PC-9 (cell line): ENCODE measurements around the gene VOPP1. TPM values are rescaled to one million over a fixed set of nuclear protein-coding genes. Genes with fewer than 3 reads are reported as not detected.

Experiments
- BruUV-seq: library from RNA; stranded (reverse); fragments of 400-500 nt; replicated peaks from 2 replicates; lab custom pipeline; 2021; lab: Mats Ljungman, UMichigan
- CTCF ChIA-PET: fragments of 300-600 bp; sonication (Branson Sonifier 250); formaldehyde crosslinking; loops from one replicate; lab custom pipeline; 2022; ENCODE audit warnings: antibody characterized with exemption; lab: Charles Lee
- POLR2A ChIA-PET: fragments of 300-600 bp; sonication (Branson Sonifier 250); formaldehyde crosslinking; loops from one replicate; lab custom pipeline; 2022; ENCODE audit warnings: antibody characterized with exemption; ENCODE audit not compliant: unreplicated experiment; lab: Charles Lee
- DNase-seq, 2 experiments: peaks; one replicate each; pipeline versions ENCODE4 v3.0.0 to v3.0.0-alpha.2; 2015 to 2022; ENCODE audit warnings: mixed read lengths in 1 of 2
- H2AFZ ChIP-seq: fragments of 200-600 bp; sonication (generic); 2 replicates; pipeline ENCODE4 v1.8.1; 2017; ENCODE audit warnings: antibody characterized with exemption
- H3F3A ChIP-seq: fragments of 200-600 bp; sonication (generic); 2 replicates; pipeline ENCODE4 v1.8.1; 2017; ENCODE audit warnings: antibody characterized with exemption, mild to moderate bottlenecking, low read depth; ENCODE audit not compliant: insufficient read depth
- H3K27ac ChIP-seq: fragments of 200-600 bp; sonication (generic); 2 replicates; pipeline ENCODE4 v1.6.1; 2016; ENCODE audit warnings: mixed run types
- H3K27me3 ChIP-seq: fragments of 200-600 bp; sonication (generic); 2 replicates; pipeline ENCODE4 v1.6.1; 2016; ENCODE audit warnings: low read depth, mixed run types; ENCODE audit not compliant: insufficient read depth
- H3K36me3 ChIP-seq: fragments of 200-600 bp; sonication (generic); 2 replicates; pipeline ENCODE4 v1.6.1; 2016; ENCODE audit warnings: low read depth, mixed run types
- H3K4me1 ChIP-seq: fragments of 200-600 bp; sonication (generic); replicated peaks from 2 replicates; pipeline ENCODE4 v1.6.1; 2016; ENCODE audit warnings: mixed run types; ENCODE audit not compliant: insufficient read depth
- H3K4me2 ChIP-seq: fragments of 200-600 bp; sonication (generic); 2 replicates; pipeline ENCODE4 v1.6.1; 2017; ENCODE audit warnings: mixed run types
- H3K4me3 ChIP-seq: fragments of 200-600 bp; sonication (generic); 2 replicates; pipeline ENCODE4 v1.6.1; 2016; ENCODE audit warnings: mixed run types
- H3K79me2 ChIP-seq: fragments of 200-600 bp; sonication (generic); 2 replicates; pipeline ENCODE4 v1.6.1; 2017; ENCODE audit warnings: low read depth, mixed run types
- H3K9me2 ChIP-seq: fragments of 200-600 bp; sonication (generic); 2 replicates; pipeline ENCODE4 v1.8.1; 2017; ENCODE audit warnings: mild to moderate bottlenecking; ENCODE audit not compliant: insufficient read depth
- H3K9me3 ChIP-seq: fragments of 200-600 bp; sonication (generic); 2 replicates; pipeline ENCODE4 v1.8.1; 2016; ENCODE audit warnings: low read depth; ENCODE audit not compliant: insufficient read depth
- H4K20me1 ChIP-seq: fragments of 200-600 bp; sonication (generic); 2 replicates; pipeline ENCODE4 v1.8.1; 2017; ENCODE audit not compliant: insufficient read depth
- EZH2 ChIP-seq: fragments of 200-600 bp; sonication (generic); IDR thresholded peaks from 2 replicates; pipeline ENCODE4 v1.8.0; 2017; ENCODE audit warnings: antibody characterized with exemption, low read depth
- intact Hi-C: fragments of 100-400 bp; cut with micrococcal nuclease; formaldehyde crosslinking; loops from one replicate; pipeline ENCODE4 v1.10.0; 2022; ENCODE audit not compliant: unreplicated experiment
- total RNA-seq: library from RNA; stranded (reverse); gene quantifications from 2 replicates; pipeline ENCODE4 v1.2.3, GENCODE V29; 2021
- TF ChIP-seq, protein P1 (sequence below): fragments of 200-600 bp; sonication (generic); conservative IDR thresholded peaks from 2 replicates; pipeline ENCODE4 v1.6.1; 2017; ENCODE audit warnings: mixed run types, antibody characterized with exemption, mild to moderate bottlenecking, moderate library complexity

VOPP1 gene
- total RNA-seq, 1 experiment from 2014 or later, result 207 TPM

GRCh38 chr7:55475855-55476803 is 96.2 kb downstream of the VOPP1 start:
- no peak overlapping the region for H2AFZ ChIP-seq
- H3K36me3 ChIP-seq, result peaks cover 18% of the 10 kb centered on the region
- TF ChIP-seq, protein P1, sequence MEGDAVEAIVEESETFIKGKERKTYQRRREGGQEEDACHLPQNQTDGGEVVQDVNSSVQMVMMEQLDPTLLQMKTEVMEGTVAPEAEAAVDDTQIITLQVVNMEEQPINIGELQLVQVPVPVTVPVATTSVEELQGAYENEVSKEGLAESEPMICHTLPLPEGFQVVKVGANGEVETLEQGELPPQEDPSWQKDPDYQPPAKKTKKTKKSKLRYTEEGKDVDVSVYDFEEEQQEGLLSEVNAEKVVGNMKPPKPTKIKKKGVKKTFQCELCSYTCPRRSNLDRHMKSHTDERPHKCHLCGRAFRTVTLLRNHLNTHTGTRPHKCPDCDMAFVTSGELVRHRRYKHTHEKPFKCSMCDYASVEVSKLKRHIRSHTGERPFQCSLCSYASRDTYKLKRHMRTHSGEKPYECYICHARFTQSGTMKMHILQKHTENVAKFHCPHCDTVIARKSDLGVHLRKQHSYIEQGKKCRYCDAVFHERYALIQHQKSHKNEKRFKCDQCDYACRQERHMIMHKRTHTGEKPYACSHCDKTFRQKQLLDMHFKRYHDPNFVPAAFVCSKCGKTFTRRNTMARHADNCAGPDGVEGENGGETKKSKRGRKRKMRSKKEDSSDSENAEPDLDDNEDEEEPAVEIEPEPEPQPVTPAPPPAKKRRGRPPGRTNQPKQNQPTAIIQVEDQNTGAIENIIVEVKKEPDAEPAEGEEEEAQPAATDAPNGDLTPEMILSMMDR, result no peak
- TF ChIP-seq EZH2, result no peak
- H3K9me3 ChIP-seq, result no peaks in the 10 kb centered on the region
- no peak overlapping the region for H3K27ac ChIP-seq
- H3K27me3 ChIP-seq, result no peaks in the 10 kb centered on the region
- H3K79me2 ChIP-seq, result no peaks in the 10 kb centered on the region
- H3F3A ChIP-seq, result peaks cover 14% of the 10 kb centered on the region
- no peaks in the 10 kb centered on the region for H3K9me2 ChIP-seq
- POLR2A ChIA-PET, result no interaction called here
- no TSS peak for BruUV-seq
- no peak for DNase-seq
- CTCF ChIA-PET, result no interaction called here
- H3K4me2 ChIP-seq, result no peak overlapping the region
- no peaks in the 10 kb centered on the region for H3K4me1 ChIP-seq
- H4K20me1 ChIP-seq, result peaks cover 22% of the 10 kb centered on the region
- intact Hi-C loops, result no loop called here
- H3K4me3 ChIP-seq, result no peak overlapping the region

- H2AFZ ChIP-seq, result no peak overlapping the region
- H3K4me2 ChIP-seq, result no peak overlapping the region
- TF ChIP-seq EZH2, result no peak
- TF ChIP-seq, protein P1, result no peak
- no peaks in the 10 kb centered on the region for H3K79me2 ChIP-seq
- H3K36me3 ChIP-seq, result peaks cover 15% of the 10 kb centered on the region
- no peaks in the 10 kb centered on the region for H3K9me3 ChIP-seq
- no peaks in the 10 kb centered on the region for H3K27me3 ChIP-seq
- intact Hi-C loops, result no loop called here
- no peaks in the 10 kb centered on the region for H3K4me1 ChIP-seq
- H3F3A ChIP-seq, result peaks cover 10% of the 10 kb centered on the region
- DNase-seq, result no peak
- peaks cover 22% of the 10 kb centered on the region for H4K20me1 ChIP-seq
- H3K4me3 ChIP-seq, result no peak overlapping the region
- H3K9me2 ChIP-seq, result no peaks in the 10 kb centered on the region
- H3K27ac ChIP-seq, result no peak overlapping the region
- ChIA-PET POLR2A (no interaction called here), CTCF (interaction anchor here (0.6 kb wide), 1 partner anchor 168 kb away, joined by 5 read pairs; no protein-coding TSS in a partner anchor)
- no TSS peak for BruUV-seq
Observed at GRCh38 chr7:55474944-55475854, 97.1 kb downstream of the VOPP1 start.

- Histone ChIP-seq H2AFZ (no peak overlapping the region), H3K79me2 (no peaks in the 10 kb centered on the region), H4K20me1 (peaks cover 22% of the 10 kb centered on the region), H3K4me2 (no peak overlapping the region), H3F3A (no peaks in the 10 kb centered on the region), H3K4me3 (no peak overlapping the region), H3K9me2 (no peaks in the 10 kb centered on the region), H3K36me3 (peaks cover 12% of the 10 kb centered on the region), H3K9me3 (no peaks in the 10 kb centered on the region), H3K27ac (no peak overlapping the region), H3K4me1 (no peaks in the 10 kb centered on the region), H3K27me3 (no peaks in the 10 kb centered on the region)
- TF ChIP-seq EZH2, result no peak
- TF ChIP-seq, protein P1, result no peak
- no TSS peak for BruUV-seq
- ChIA-PET POLR2A (interaction anchor here (0.5 kb wide), 1 partner anchor 35 kb away, joined by 7 read pairs; no protein-coding TSS in a partner anchor), CTCF (no interaction called here)
- no peak for DNase-seq
- intact Hi-C loops, result no loop called here
Observed at GRCh38 chr7:55473932-55474331, 98.4 kb downstream of the VOPP1 start.
